Osteocyte (in vitro differentiated cells): ENCODE measurements around the gene DYRK1A. TPM values are rescaled to one million over a fixed set of nuclear protein-coding genes. Genes with fewer than 3 reads are reported as not detected.
A peak's percentile ranks its signal among the peaks of the same experiment; 100 is the strongest.

Source experiments
- DNase-seq: peaks from one replicate; pipeline ENCODE4 v3.0.0; 2021; ENCODE audit warnings: mixed read lengths; ENCODE audit not compliant: unreplicated experiment; ENCODE audit errors: extremely low spot score
- H3K27ac Mint-ChIP-seq: one replicate; pipeline ENCODE4 v1.8.0; 2021; ENCODE audit warnings: mild to moderate bottlenecking, mixed read lengths; ENCODE audit not compliant: unreplicated experiment
- H3K27me3 Mint-ChIP-seq: one replicate; pipeline ENCODE4 v1.8.0; 2021; ENCODE audit warnings: mixed read lengths; ENCODE audit not compliant: unreplicated experiment
- H3K36me3 Mint-ChIP-seq: one replicate; pipeline ENCODE4 v1.8.0; 2021; ENCODE audit warnings: mixed read lengths; ENCODE audit not compliant: unreplicated experiment
- H3K4me1 Mint-ChIP-seq: one replicate; pipeline ENCODE4 v1.8.0; 2021; ENCODE audit warnings: mixed read lengths; ENCODE audit not compliant: unreplicated experiment
- H3K4me3 Mint-ChIP-seq: one replicate; pipeline ENCODE4 v1.8.0; 2021; ENCODE audit warnings: mild to moderate bottlenecking, moderate library complexity, mixed read lengths; ENCODE audit not compliant: unreplicated experiment
- H3K9me3 Mint-ChIP-seq: one replicate; pipeline ENCODE4 v1.8.0; 2021; ENCODE audit warnings: mixed read lengths; ENCODE audit not compliant: unreplicated experiment
- CTCF ChIP-seq: fragments of 200-600 bp; sonication (generic); IDR thresholded peaks from 2 replicates; pipeline ENCODE4 v1.5.0; 2021; ENCODE audit warnings: antibody characterized with exemption, mild to moderate bottlenecking, moderate library complexity
- total RNA-seq: library from RNA; stranded (reverse); gene quantifications from 2 replicates; pipeline ENCODE4 v1.2.1, GENCODE V29; 2021

The DYRK1A gene
- total RNA-seq, 1 donor from 2014 or later, result 63.2 TPM

DNA sequence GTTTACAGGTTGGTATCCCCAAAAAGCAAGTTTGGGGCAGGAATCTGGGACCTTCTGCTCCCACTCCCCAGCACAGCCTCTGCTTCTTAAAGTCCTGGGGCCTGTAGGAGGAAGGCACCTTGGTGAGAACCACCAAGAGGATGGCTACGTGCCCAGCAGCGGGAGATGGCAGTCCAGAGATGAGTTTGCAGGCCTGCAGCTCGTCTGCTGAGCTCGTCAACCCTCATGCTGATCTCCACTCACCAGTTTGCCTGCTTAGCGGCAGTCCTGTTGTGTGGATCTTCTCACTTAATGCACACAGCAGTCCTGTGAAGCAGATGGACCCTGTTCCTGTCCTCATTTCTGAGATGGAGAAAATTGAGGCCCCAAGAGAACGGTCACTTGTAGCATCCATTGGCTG, 160.5 kb downstream of the DYRK1A start:
- no peaks in the 10 kb centered on the region for H3K27me3 Mint-ChIP-seq
- H3K9me3 Mint-ChIP-seq, result no peaks in the 10 kb centered on the region
- H3K36me3 Mint-ChIP-seq, result no peaks in the 10 kb centered on the region
- no peak overlapping the region for H3K27ac Mint-ChIP-seq
- DNase-seq, result peak; percentile 53
- no peak for TF ChIP-seq CTCF
- H3K4me3 Mint-ChIP-seq, result no peak overlapping the region
- peaks cover 30% of the 10 kb centered on the region for H3K4me1 Mint-ChIP-seq

DNA sequence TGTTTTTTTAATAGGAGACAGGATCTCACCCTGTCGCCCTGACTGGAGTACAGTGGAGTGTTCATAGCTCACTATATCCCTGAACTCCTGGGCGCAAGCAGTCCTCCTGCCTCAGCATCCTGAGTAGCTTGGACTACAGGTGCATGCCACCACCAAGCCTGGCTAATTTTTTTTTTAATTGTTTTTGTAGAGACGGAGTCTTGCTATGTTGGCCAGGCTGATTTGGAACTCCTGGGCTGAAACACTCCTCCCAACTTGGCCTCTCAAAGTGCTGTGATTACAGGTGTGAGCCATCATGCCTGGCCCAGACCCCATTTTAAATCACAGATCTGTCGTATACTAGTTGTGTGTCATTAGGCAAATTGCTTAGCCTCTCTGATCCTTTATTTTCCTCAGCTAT, 161.1 kb downstream of the DYRK1A start:
- H3K27me3 Mint-ChIP-seq, result no peaks in the 10 kb centered on the region
- H3K4me1 Mint-ChIP-seq, result peaks cover 32% of the 10 kb centered on the region
- H3K27ac Mint-ChIP-seq, result no peak overlapping the region
- no peak for TF ChIP-seq CTCF
- H3K9me3 Mint-ChIP-seq, result no peaks in the 10 kb centered on the region
- DNase-seq, result no peak
- no peak overlapping the region for H3K4me3 Mint-ChIP-seq
- H3K36me3 Mint-ChIP-seq, result no peaks in the 10 kb centered on the region

DNA sequence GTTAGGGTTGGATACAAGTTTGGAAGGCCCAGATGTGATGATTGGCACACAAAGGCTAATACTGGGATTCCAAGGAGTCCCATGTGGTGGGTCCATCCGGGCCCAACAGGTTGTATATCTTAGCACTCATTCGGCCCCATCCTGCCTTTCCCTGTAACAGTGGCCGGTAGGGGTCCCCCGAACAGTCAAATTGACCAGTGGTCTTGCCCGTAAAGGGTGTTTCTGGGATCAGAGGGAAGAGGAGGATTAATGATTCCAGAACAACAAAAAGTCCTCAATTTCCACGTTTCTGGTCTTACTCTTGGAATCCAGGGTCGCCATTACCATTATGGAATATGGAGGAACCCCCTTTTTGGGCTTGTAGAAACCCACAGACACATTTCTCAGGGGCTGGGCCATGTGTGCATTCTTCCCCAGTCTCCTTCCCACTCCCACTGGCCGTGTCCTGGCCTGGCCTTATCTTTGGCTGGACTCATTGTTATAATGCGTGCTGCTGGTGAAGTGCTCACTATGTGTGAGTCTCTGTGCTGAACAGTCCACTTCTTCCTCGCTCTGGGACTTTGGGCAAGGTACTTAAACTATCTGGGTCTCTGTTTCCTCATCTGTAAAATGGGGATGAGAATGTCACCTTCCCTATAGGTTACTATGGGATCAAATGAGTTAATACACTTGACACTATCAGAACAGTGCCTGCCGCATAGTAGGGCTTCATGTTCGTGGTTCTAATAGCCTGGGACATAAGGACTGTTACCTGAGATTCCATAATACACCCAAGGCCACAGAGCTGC, 161.8 kb downstream of the DYRK1A start:
- H3K4me1 Mint-ChIP-seq, result peaks cover 32% of the 10 kb centered on the region
- no peak overlapping the region for H3K27ac Mint-ChIP-seq
- H3K4me3 Mint-ChIP-seq, result no peak overlapping the region
- H3K36me3 Mint-ChIP-seq, result no peaks in the 10 kb centered on the region
- H3K9me3 Mint-ChIP-seq, result no peaks in the 10 kb centered on the region
- H3K27me3 Mint-ChIP-seq, result no peaks in the 10 kb centered on the region
- TF ChIP-seq CTCF, result no peak
- peak; percentile 46 for DNase-seq

DNA sequence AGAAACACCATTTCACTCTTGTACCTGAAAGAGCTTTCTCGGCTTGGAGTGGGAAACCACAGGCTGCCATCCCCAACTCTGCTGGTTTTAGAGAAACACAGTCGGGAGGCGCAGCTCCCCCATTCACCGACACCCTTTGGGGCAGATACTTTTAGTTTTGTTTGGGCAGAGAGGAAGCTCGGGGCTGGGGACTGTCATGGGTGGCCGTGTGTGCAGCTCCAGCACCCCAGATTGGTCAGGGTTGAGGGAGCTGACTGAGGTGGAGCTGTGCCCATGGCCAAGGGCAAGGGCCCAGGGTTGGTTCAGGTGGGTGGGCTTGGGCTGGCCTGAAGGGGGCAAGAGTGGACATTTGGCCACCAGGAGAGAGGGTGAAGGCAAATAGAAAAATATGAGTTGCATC, 163.1 kb downstream of the DYRK1A start:
- no peak for TF ChIP-seq CTCF
- Mint-ChIP-seq H3K4me3 (no peak overlapping the region), H3K27ac (no peak overlapping the region)

GRCh38 chr21:37530901-37531351, 164.4 kb downstream of the DYRK1A start:
- peaks cover 22% of the 10 kb centered on the region for H3K4me1 Mint-ChIP-seq
- H3K4me3 Mint-ChIP-seq, result no peak overlapping the region
- H3K27ac Mint-ChIP-seq, result no peak overlapping the region
- H3K27me3 Mint-ChIP-seq, result no peaks in the 10 kb centered on the region
- H3K9me3 Mint-ChIP-seq, result no peaks in the 10 kb centered on the region
- peak; percentile 57 for DNase-seq
- TF ChIP-seq CTCF, result no peak
- H3K36me3 Mint-ChIP-seq, result no peaks in the 10 kb centered on the region

More for the DNA sequence above, 163.1 kb downstream of the DYRK1A start:
- H3K4me1 Mint-ChIP-seq, result peaks cover 32% of the 10 kb centered on the region
- peak; percentile 69 for DNase-seq
- no peaks in the 10 kb centered on the region for H3K27me3 Mint-ChIP-seq
- no peaks in the 10 kb centered on the region for H3K36me3 Mint-ChIP-seq
- no peaks in the 10 kb centered on the region for H3K9me3 Mint-ChIP-seq
